CD4-positive, alpha-beta T cell treated with Interleukin-2 at 100 ng/mL for 4 hours (primary cell): ENCODE data around the gene UQCRC1.

Source experiments
- DNase-seq: peaks from one replicate; pipeline ENCODE4 v3.0.0-alpha.2; 2020; ENCODE audit warnings: low spot score

Gene UQCRC1

DNA sequence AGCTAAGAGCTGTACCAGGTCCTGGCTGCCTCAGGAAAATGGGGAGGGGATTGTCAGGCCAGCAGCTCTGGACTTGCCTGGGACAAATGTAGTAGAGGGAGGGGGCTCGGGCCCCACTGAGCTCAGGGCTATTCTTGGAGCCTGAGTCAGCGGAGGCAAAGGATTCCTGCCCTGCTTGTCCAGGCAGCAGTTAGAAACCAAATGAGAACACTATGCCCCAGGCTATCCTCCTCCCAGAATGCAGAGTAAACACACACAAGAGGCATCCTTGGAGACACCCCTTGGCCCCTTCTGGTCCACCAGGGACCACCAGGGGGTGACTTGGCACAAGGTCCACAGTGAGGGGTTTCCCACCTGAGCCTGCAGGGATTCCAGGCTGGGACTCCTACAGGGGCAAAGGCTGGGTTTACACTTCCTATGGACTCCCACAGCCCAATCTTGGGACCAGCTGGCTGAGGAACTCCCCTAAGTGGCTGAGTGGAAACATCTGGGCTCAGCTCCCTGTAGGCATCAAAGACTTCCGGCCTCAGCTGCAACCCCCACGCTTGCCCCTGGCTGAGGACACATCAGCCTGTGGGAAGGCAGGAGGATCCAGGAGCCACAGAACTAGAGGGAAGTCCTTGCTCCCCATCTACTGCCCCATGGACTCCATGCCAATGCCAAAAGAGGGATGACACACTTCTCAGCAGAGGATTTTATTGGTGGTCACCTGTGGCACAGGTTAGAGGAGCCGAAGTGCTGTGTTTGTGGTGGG lies 10.9 kb downstream of the UQCRC1 start:
- DNase-seq = no peak

DNA sequence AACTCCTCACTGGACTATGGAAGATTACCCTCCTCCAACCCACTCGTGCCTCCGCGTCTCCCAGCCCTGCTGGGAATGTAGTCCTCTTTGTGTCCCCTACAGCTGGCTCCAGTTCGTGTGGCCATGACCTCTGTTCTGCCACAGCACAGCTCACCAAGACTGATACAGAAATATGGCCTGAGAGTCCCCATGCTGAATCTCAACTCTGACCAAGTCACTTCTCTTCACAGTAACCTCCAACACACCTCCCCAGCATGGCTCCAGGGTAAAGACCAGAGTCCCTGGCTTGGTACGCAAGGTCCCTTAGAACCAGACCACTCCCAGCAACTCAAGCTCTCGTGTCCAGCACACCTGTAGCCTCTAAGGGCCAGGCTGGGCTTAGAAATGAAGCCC lies 12.0 kb downstream of the UQCRC1 start:
- DNase-seq = no peak

DNA sequence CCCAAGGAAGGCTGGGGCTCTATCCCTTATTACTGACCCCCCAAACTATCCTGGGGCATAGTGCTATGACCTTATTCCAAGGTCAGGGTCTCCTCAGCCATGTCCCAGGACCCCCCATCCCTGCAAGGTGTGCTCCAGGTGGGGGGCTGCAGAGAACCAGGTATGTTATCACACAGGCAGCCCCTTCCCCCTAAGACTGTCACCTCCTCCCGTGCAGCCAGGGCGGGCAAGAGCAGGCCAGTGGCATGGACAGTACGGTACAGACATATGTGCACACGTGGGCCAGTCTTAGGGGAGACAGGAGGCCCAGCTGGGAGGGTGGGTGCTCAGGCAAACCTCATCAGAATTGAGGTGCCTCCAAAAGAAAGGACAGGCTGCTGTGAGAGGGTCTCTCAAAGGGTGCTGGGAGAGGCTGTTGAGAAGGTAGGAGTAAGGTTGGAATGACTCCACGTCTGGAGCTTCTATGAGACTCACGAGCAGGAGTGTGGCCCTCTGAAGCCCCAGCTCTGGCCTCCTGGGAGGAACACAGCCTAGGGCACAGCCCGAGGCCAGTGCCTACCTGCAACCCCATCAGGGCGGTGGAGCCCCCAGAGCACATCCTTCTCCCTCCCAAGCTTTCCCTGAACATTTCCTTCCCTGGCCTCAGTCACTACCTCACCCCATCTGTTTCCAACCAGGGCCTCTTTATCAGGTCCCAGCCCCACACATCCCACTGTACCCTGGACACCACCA lies 12.6 kb downstream of the UQCRC1 start:
- DNase-seq = no peak

DNA sequence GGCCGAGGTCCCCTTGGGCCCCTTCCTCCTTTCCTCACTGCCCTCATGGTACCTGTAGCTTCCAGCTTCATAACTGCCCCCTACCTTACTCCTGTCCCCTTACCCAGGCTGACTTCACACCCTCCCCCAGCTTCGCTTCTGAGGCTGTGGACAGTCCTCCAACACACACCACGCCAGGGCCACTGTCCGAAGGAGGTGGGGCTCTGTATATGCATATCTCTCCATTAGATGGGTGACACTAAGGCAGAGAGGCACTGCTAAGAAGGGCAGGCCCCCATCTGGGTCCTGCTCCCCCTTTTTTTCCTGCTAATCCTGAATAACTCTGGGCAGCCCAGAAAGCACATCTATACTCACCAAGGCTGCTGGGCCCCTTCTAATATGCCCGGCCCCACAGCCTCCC lies 13.3 kb downstream of the UQCRC1 start:
- no peak for DNase-seq

DNA sequence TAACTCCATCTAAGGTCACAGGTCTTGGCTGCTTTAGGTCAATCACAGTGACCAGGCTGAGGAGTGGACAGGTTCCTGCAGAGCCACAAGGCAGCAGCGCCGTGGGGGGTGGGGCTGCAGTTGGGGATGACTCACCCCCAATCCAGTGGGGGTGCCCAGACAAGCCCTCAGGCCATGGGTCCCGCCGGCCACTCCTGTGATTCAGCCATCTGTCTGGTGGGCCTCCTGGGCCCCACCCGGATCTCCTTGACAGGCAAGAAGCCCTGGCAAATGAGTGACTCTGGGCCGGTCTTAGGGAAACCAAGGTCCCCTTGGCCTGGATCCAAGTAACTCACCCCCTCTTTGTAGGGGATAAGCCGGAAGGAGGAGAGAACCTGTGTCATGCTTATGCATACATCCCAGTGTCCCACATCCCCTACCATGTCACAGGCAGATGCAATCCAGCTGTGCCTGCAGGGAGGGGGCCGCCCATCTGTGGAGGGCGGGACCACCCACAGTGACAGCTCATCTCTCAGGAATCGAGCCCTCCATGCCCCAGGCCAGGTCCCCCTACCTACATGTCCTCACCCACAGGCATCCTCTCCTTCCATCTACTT lies 13.8 kb downstream of the UQCRC1 start:
- DNase-seq = no peak

DNA sequence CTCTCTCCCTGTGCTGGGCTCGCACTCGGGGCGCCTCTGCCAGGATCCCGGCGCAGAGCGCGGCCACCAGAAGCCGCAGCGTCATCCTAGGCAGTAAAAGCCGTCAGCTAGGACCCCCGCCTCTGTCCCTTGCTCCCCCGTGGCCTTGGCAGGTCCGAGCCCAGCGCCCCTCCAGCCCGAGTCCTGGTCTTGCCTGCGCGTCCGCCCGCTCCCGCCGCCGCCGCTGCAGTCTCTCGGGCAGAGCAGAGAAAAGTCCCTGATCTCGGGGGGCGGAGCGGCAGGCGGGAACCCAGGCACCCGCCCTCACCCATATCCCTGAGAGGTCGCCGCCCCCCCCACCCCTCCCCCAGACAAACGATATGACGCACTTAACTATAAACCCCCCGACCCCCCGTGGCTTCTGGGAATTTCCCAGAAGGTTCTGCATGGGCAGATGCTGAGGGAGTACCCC lies 14.3 kb downstream of the UQCRC1 start, which contains the start of gene COL7A1:
TSS of gene COL7A1 (minus strand) at position 255 of the 451 bp plus-strand sequence. CDS start at position 85, 170 bp downstream.
- no peak for DNase-seq

DNA sequence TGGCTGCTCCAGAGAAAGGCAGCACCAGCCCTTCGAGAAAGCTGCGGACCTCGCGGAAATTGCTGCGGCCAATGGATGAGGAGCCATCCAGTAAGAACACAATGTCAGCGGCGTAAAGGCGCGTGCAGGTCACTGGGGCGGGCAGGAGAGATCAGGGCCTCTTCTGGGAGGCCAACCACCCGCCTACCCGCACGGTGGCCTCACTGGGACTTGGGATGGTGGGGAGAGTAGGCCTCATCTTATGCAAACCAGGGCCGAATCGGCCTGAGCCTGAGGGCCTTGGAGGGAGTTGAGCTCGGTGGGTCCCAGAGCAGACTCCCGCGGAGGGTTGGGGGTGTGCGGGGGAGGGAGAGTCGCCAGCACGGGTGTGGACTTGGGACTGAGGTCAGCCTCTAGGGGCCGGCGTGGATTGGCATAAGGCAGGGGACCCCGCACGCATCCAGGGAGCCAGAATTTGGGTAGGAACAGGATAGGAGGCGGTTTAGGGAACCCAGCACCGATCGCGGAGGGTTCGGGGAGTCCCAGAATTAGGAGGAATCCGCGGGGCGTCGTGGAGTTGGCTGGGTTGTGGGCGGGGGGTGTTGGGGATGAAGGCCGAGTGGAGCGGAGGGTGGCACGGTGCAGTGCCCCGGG lies 14.9 kb downstream of the UQCRC1 start:
- no peak for DNase-seq

DNA sequence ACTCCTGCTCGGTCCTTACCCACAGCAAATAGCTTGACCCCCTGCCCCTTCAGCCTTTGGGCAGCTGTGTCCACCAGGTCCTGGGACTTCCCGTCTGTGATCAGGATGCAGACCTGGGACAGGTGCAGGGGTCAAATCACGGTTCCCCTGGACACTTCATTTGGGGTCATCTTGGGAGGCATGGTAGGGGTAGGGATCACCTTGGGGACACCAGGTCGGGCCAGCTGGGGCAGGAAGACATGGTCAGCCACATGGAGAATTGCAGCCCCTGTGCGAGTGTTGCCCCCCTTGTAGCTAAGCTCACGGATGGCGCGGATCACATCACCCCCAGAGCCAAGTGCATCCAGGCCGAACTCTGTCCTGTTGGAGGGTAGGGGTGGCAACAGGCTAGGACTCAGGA lies 16.1 kb downstream of the UQCRC1 start:
- DNase-seq = no peak

DNA sequence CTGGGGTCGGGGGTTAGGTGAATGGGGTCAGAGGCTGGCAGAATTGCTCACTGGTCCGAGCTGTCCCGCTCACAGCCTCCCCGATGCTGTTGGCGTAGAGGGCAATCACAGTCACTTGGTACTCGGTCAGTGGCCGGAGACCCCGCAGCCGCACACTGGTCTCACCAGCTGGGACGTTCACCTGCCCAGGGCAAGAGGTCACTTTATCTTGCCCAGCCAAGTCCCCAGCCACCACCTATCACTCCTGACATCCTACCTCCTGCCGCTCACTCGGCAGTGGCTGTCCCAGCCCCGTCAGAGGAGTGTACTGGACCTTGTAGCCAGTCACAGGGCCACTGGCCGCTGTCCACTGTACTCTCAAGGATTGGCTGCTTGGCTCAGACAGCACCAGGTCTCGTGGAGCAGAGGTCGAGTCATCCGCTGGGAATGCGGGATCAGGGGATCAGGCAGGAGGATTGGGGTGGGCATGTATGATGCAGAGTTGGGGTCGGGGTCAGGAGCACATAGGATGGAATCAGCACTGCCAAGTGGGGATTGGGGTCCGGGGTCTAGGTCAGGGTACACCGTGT lies 16.8 kb downstream of the UQCRC1 start:
- no peak for DNase-seq

DNA sequence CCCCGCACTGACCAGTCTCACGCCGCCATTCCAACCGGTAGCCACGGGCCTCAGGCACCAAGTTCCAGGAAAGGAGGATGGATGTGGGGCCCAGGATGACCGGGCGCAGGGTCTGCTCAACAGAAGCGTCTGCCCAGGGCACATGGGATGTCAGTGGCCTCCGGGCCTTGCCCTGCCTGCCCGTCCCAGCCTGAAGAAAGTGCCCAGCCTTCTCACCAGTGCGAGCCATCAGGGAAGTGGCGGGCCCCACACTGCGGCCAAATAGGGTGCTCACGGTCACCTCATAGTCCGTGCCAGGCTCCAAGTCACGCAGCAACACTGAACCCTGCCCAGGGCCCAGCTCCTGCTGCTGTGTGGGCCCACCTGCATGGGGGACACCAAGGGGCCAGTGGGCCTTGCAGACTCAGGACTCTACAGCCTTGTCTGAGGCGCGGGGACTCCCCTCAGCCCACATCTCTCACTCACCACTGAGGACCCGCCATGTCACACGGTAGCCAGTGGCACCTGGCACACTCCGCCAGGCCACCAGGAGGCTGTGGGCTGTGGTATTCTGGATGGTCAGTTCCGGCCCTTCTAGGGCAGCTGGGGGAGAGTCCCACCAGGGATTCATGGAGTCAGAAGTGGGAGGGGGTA lies 17.4 kb downstream of the UQCRC1 start:
- no peak for DNase-seq

DNA sequence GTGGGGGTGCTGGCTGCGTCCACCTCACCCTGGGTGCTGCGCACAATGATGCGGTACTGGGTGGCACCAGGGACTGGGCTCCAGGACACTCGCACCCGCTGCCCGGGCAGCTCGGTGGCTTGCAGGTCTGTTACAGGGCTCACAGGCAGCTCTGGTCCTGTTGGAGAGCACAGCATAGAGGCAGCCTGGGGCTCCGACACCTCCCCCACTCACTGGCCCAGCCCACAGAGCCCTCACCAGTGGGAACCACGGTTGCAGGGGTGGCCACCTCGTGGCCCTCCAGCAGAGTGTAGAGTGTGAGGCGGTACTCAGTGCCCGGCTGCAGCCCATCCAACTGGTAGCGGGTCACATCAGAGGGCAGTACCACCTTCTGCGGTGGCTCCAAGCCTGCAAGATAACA lies 18.0 kb downstream of the UQCRC1 start:
- no peak for DNase-seq

DNA sequence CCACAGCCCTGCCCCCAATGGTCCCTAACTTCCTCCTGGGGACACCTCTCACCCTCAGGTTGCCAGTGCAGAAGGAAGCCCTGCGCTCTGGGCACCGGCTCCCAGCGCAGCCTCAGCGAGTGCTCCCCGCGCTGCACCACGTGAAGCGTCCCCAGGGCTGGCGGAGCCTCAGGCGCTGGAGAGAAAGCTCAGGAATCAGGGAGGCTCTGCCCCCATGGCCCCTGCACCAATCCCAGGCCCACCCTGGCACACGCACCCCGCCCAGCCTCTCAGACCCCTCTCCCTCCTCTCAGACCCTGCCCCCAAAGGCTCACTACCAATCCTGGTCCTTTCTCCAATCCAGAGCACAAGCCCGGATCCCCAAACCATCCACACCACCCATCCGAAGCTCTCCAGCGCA lies 21.2 kb downstream of the UQCRC1 start:
- DNase-seq = no peak

DNA sequence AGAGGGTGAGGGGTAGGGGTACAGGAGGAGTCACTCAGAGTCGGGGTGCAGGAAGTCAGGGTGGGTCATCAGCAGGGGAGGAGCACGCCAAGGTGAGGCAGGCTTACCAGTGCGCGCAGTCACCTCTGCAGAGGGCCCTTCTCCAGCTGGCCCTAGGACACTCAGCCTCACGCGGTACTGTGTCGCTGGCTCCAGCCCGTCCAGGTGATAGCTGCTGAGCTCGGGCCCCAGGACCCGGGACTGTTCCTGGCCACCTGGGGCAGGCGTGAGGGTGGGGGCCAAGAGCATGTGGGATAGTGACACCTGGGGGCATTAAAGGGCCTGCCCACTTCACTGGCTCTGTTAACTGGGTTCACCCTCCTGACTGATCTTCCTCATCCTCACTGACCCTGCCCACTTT lies 21.8 kb downstream of the UQCRC1 start:
- DNase-seq = no peak

DNA sequence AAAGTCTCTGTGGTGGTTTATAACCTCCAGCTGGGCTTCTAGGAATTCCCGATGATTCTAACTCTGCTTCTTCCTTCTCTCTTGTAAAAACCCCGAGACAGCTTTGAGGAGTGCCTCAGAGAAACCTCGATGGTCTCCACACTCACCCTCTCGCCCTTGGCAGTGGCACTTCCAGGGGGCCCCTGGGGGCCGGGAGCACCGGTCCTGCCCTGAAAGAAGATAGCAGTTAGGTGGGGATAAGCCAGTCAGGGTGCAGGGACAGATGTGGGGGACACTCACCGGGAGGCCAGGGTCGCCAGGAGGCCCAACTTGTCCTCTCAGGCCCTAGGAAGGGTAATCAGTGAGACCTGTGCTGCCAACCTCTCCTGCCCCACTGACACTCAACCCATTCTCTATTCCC lies 24.0 kb downstream of the UQCRC1 start:
- DNase-seq = no peak

DNA sequence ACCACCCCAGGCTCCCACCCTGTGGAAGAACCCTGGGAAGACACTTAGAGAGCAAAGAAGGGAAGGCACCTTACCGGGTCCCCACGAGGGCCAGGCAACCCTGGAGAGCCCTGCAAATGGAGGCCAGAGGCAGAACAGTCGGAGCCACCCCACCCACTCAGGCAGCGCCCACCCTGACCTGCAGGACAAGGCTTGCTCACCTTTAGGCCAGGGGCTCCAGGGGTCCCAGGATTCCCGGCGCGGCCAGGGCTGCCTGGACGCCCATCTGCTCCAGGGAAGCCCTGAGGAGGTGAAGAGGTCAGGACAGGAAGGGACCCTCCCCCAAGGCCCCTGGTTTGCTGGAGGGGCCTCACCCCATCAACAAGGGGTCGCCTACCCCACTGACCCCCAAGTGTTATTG lies 24.6 kb downstream of the UQCRC1 start:
- DNase-seq = no peak

DNA sequence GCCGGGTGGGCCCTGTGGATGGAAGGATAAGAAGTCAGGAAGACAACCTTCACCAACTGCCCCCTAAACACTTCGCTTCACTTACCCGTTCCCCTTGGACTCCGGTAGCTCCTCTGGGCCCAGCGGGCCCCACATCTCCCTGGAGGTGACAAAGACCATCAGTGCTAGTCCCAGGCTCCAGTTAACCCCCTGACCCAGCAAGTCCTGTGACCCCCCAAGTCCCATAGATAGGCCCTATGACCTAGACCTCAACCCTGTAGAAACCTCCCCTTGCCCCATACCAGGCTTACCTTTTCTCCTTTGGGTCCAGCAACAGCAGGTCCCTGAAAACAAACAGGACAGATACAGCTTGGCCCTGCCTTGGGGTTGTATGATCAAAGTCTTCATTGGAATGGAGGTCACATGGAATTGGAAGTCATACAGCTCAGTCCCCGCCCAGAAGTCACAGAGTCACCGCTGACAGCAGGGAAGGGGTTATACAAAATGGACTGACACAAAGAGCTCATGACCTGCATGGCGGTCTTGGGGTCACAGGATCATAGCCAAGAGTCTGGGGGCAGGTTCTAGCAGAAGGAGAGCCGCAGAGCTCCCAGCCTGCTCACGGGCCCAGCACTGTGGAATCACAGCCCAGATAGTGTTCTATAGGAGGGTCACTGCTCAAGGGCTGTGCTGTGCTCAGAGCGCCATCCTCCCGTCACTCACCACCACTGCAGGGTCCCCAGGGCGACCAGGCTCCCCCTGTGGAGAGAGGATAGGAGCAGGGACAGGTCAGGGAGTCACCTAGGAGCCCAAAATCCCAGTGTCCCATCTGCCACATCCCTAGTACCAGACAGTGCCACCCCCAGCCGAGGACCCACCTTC lies 27.6 kb downstream of the UQCRC1 start:
- no peak for DNase-seq

DNA sequence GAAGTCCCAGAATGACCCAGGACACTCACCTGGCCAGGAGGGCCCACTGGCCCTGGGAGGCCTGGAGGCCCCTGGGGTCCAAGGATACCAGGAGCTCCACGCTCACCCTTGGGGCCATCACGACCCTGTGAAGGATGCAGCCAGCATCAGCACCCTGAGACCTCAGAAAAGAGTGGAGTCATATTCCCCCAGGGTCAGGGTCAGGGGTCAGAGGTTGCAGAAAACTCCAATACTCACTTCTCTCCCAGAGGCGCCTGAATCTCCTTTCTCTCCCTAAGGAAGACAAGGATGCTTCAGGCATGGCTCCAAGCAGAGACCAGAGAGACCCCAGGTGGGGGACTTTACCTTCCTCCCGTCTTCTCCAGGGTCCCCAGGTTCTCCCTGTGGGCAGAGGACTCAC lies 32.8 kb downstream of the UQCRC1 start:
- DNase-seq = no peak

DNA sequence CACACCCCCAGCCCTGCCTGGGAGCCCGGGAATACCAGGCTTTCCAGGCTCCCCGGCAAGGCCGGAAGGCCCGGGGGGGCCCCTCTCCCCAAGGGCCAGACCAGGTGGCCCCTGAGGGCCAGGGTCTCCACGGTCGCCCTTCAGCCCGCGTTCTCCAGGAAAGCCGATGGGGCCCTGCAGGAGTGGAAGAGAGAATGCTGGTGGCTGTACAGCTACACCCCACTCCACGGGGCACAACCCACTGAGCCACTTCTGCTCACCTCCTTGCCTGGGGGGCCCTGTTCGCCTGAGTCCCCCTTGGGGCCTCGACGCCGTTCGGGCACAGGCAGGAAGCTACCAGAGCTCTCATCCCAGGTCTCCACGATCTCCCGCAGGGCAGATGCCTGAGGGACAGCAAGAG lies 34.1 kb downstream of the UQCRC1 start:
- no peak for DNase-seq

DNA sequence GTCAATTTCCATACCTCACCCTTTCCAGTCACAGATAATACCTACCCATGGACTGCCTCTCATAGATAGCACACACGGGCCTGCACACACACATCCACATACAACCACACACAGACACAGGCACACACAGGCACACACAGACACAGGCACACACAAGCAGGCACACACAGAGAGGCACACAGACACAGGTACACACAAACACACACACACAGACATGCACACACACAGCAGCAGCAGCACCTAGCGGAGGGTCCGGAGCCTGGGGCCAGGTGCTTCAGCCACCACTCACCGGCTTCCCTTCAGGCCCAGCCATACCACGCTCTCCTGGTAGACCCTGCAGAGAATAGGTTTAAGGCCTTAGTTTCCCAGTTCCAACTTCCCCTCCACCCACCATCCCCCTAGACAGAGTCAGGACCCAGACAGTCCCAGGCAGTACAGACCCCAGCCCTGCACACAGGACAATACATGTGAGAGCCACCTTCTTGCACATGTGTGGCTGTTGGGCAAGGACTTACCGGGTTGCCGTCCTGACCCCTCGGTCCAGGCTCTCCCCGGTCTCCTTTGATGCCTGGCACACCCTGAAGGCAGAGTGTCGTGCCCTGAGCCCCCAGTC lies 35.4 kb downstream of the UQCRC1 start:
- no peak for DNase-seq

DNA sequence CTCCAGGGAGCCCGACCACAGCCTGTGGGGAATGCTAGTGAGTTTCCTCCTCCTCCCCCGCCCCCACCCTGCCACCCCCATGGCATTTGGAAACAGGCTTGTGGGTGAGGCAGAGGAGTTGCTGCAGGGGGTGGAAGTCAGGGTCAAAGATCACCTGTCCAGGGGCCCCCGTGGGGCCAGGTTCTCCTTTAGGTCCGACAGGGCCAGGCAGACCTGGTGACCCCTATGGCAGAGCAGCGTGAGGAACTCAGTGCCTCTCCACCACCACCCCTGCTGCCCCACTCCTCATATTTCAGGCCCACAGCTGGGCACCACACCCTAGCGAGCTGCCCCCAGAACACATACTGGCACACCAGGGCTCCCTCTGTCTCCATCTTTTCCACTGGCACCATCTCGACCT lies 36.9 kb downstream of the UQCRC1 start:
- DNase-seq = no peak
